Naive B cell (primary cell): ENCODE data around the gene MAOB. TPM values are rescaled to one million over a fixed set of nuclear protein-coding genes. Genes with fewer than 3 reads are reported as not detected.
A peak's percentile ranks its signal among the peaks of the same experiment; 100 is the strongest.

Source experiments
- ATAC-seq, 2 donors: fragments of 150-1000 bp; cut with Tn5 transposase; 2 replicates each; pipeline ENCODE4 v1.10.0; 2021; ENCODE audit warnings: low read depth in 2 of 2, mild to moderate bottlenecking in 2 of 2, moderate library complexity in 2 of 2
- DNase-seq: peaks from one replicate; pipeline ENCODE4 v3.0.0; 2022
- H3K27ac Mint-ChIP-seq, 6 donors: one replicate each; pipeline ENCODE4 v1.8.0; 2020 to 2022; ENCODE audit warnings: mild to moderate bottlenecking in 6 of 6, mixed read lengths in 6 of 6, moderate library complexity in 5 of 6, inconsistent platforms in 2 of 6
- H3K27me3 Mint-ChIP-seq, 3 donors: one replicate each; pipeline ENCODE4 v1.8.0; 2021 to 2022; ENCODE audit warnings: mixed read lengths in 3 of 3, mild to moderate bottlenecking in 1 of 3
- H3K36me3 Mint-ChIP-seq, 2 donors: one replicate each; pipeline ENCODE4 v1.8.0; 2020 to 2022; ENCODE audit warnings: mixed read lengths in 2 of 2, inconsistent platforms in 1 of 2, mild to moderate bottlenecking in 1 of 2
- H3K4me1 Mint-ChIP-seq, 3 donors: one replicate each; pipeline ENCODE4 v1.8.0; 2020 to 2022; ENCODE audit warnings: mixed read lengths in 3 of 3, inconsistent platforms in 1 of 3, mild to moderate bottlenecking in 1 of 3, moderate library complexity in 1 of 3
- H3K4me3 Mint-ChIP-seq, 8 donors: one replicate each; pipeline ENCODE4 v1.8.0; 2020 to 2022; ENCODE audit warnings: mild to moderate bottlenecking in 8 of 8, mixed read lengths in 8 of 8, moderate library complexity in 8 of 8, inconsistent platforms in 2 of 8
- H3K9me3 Mint-ChIP-seq, 7 donors: one replicate each; pipeline ENCODE4 v1.8.0; 2020 to 2022; ENCODE audit warnings: mixed read lengths in 7 of 7, mild to moderate bottlenecking in 5 of 7, inconsistent platforms in 2 of 7, moderate library complexity in 1 of 7
- polyA plus RNA-seq, 6 donors: library from polyadenylated mRNA; unstranded; fragments of 300-500 nt; fragmentation: Illumina TruSeq; gene quantifications; one replicate each; pipeline ENCODE4 v1.2.3, GENCODE V29; 2021; ENCODE audit warnings: low read depth in 6 of 6

MAOB gene
- polyA plus RNA-seq, 6 donors from 2014 or later = not detected

DNA sequence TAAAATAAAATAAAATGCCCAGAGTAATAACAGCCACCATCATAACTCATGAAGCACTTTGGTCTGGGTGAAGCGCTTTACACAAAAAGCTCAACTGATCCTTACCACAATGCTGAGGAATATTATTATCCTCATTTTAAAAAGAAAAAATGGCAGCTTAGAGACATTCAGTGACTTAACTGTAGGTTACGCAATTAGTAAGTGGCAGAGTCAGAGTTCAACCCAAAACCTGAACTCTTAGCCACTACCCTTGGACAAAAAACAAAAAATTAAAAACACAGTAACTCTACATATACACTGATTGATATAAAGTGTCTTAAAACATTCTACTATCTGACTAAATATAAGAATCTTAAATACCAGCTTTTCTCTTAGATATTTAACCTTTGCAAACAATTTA, 34.9 kb downstream of the MAOB start:
- Mint-ChIP-seq H3K4me1 (no peaks in the 10 kb centered on the region), H3K27me3 (peaks cover 0 to 2% (median 0%) of the 10 kb centered on the region in 3 donors), H3K4me3 (no peak overlapping the region), H3K36me3 (no peaks in the 10 kb centered on the region), H3K9me3 (no peaks in the 10 kb centered on the region), H3K27ac (no peak overlapping the region)
- ATAC-seq (no peak), DNase-seq (no peak)

GRCh38 chrX:43846558-43846957, 35.7 kb downstream of the MAOB start:
- DNase-seq = no peak
- no peak for ATAC-seq
- peaks cover 0 to 6% (median 0%) of the 10 kb centered on the region in 3 donors for H3K27me3 Mint-ChIP-seq
- no peaks in the 10 kb centered on the region for H3K4me1 Mint-ChIP-seq
- no peaks in the 10 kb centered on the region for H3K36me3 Mint-ChIP-seq
- no peak overlapping the region for H3K27ac Mint-ChIP-seq
- H3K4me3 Mint-ChIP-seq = no peak overlapping the region
- peaks cover 0 to 3% (median 0%) of the 10 kb centered on the region in 7 donors for H3K9me3 Mint-ChIP-seq

DNA sequence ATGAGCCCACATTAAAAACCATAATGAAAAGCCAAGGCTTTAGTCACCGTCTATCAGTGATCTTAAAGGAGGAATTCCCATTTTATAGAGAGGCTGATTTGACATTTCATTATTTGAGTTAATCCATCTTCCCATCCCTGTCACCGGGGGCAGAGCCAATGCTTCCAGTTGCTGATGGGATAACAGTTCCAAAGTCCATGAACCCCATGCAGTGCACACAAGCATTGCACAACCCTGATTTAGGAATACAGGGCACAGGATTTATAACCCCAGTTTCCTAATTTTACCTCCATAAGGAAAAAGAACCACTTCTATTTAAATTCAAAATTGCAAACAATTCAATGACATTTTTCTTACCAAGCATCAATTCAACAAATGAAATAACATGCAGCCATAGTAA, 36.5 kb downstream of the MAOB start:
- ATAC-seq (no peak), DNase-seq (no peak)
- Mint-ChIP-seq H3K4me3 (no peak overlapping the region), H3K27ac (no peak overlapping the region), H3K27me3 (peaks cover 0 to 9% (median 0%) of the 10 kb centered on the region in 3 donors), H3K9me3 (peaks cover 0 to 3% (median 0%) of the 10 kb centered on the region in 7 donors), H3K36me3 (no peaks in the 10 kb centered on the region), H3K4me1 (no peaks in the 10 kb centered on the region)

DNA sequence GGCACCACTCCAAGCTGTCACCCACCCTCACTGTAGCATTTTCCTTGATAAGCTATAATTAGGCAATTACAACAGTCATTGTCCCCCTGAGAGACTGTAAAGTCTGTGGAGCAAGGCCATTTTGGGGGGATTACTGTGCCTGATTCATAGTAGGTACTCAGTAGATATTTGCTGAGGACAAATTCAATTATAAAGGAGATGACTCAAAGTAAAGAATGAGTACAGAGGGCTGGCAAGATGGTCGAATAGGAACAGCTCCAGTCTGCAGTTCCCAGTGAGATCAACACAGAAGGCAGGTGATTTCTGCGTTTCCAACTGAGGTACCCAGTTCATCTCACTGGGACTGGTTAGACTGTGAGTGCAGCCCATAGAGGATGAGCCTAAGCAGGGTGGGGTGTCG, 42.0 kb downstream of the MAOB start:
- H3K27me3 Mint-ChIP-seq = peaks cover 5 to 30% (median 9%) of the 10 kb centered on the region in 3 donors
- H3K4me3 Mint-ChIP-seq = no peak overlapping the region
- peak overlapping the region in 1 of 6 donors; percentile 34 for H3K27ac Mint-ChIP-seq
- H3K9me3 Mint-ChIP-seq = peaks cover 0 to 3% (median 0%) of the 10 kb centered on the region in 7 donors
- DNase-seq (no peak), ATAC-seq (no peak)
- H3K36me3 Mint-ChIP-seq = no peaks in the 10 kb centered on the region
- no peaks in the 10 kb centered on the region for H3K4me1 Mint-ChIP-seq

DNA sequence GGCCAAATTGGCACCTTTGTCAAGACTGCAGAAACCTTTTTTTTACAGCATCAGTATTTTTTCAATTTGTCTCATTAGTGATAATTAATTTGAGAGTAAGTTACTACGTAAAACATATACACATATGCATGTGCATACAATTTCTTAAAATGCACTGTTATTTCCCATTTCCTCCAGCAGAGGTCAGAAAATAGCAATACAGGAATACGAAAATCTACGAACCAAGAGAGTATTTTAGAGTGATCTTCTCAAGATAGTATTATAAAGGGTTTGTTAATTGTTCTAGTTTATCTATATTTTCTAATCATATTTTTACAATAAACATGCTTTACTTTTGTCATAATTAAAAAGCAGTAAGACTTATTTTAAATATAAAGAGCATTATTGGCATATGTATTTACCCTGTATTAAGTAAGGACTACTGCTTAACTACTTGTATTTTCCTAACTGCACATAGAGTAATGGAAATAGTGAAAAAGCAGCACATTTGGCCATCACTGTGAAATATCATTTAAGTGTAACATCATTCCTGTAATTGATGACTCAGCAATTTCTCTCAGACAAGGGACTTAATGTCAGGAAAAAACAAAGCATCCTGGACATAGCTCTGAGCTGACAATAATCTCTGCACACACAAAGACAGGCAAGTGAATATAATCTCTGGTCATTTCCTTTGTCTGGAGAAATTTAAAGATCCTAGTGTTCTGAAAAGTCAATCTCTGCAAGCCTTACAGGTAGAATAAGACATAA, 45.6 kb downstream of the MAOB start:
- no peak for ATAC-seq
- Mint-ChIP-seq H3K9me3 (no peaks in the 10 kb centered on the region), H3K27ac (no peak overlapping the region), H3K27me3 (peaks cover 5 to 35% (median 9%) of the 10 kb centered on the region in 3 donors), H3K36me3 (no peaks in the 10 kb centered on the region), H3K4me3 (no peak overlapping the region), H3K4me1 (no peaks in the 10 kb centered on the region)
- DNase-seq = peak; percentile 7

GRCh38 chrX:43835559-43835958, 46.7 kb downstream of the MAOB start:
- Mint-ChIP-seq H3K4me1 (no peaks in the 10 kb centered on the region), H3K9me3 (no peaks in the 10 kb centered on the region), H3K36me3 (no peaks in the 10 kb centered on the region), H3K27me3 (peaks cover 5 to 37% (median 9%) of the 10 kb centered on the region in 3 donors), H3K27ac (no peak overlapping the region), H3K4me3 (no peak overlapping the region)
- DNase-seq = no peak
- ATAC-seq = no peak

GRCh38 chrX:43827791-43828190, 54.5 kb downstream of the MAOB start:
- Mint-ChIP-seq H3K27ac (no peak overlapping the region), H3K4me1 (no peaks in the 10 kb centered on the region), H3K27me3 (peaks cover 0 to 31% (median 0%) of the 10 kb centered on the region in 3 donors), H3K36me3 (no peaks in the 10 kb centered on the region), H3K4me3 (no peak overlapping the region), H3K9me3 (no peaks in the 10 kb centered on the region)
- no peak for ATAC-seq
- DNase-seq = no peak

DNA sequence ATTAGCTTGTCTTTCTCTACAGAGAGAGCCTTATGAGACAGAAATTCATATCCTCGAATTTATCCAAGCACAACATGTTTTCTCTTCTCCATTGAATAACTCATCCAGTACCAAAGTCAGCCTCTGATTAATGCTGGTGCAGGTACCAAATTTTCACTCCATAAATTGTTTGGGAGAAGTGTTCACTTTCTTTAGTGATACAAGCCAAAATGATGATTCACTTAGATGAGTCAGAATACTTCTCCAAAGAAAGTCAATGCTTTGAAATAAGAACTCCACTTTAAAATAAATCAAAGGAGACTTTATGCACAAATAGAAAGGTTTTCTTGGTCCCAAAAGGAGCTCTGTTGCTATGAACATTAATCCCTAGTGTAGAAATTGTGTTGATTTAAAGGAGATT, 60.2 kb downstream of the MAOB start:
- ATAC-seq (no peak), DNase-seq (no peak)
- no peaks in the 10 kb centered on the region for H3K36me3 Mint-ChIP-seq

GRCh38 chrX:43817444-43817843, 64.8 kb downstream of the MAOB start:
- peaks cover 0 to 21% (median 8%) of the 10 kb centered on the region in 3 donors for H3K27me3 Mint-ChIP-seq
- peaks cover 0 to 2% (median 0%) of the 10 kb centered on the region in 7 donors for H3K9me3 Mint-ChIP-seq
- H3K4me3 Mint-ChIP-seq = no peak overlapping the region
- DNase-seq (no peak), ATAC-seq (no peak)
- no peaks in the 10 kb centered on the region for H3K36me3 Mint-ChIP-seq
- H3K4me1 Mint-ChIP-seq = no peaks in the 10 kb centered on the region
- no peak overlapping the region for H3K27ac Mint-ChIP-seq

More for the DNA sequence above, 60.2 kb downstream of the MAOB start:
- peaks cover 0 to 19% (median 2%) of the 10 kb centered on the region in 3 donors for H3K27me3 Mint-ChIP-seq
- no peak overlapping the region for H3K27ac Mint-ChIP-seq
- no peaks in the 10 kb centered on the region for H3K9me3 Mint-ChIP-seq
- no peak overlapping the region for H3K4me3 Mint-ChIP-seq
- no peaks in the 10 kb centered on the region for H3K4me1 Mint-ChIP-seq

DNA sequence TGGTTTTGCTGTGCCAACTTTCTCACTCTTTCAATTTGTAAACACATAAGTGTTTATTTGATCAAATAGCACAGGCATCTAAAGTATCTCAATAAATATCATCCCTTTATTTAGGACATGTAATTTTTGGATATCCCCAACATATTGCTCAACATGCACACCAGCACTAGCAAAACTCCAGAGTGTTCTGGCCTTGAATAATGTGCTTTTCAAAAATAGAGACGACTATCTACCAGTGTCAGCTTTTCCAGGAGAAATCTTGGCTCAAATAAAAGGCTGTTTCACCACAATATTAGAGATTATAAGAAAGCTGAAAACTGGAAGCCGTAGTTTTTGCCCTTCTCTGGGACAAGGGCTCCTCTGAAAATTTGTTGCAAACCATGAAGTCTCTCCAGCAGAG, 67.0 kb downstream of the MAOB start:
- Mint-ChIP-seq H3K27me3 (peaks cover 4 to 29% (median 8%) of the 10 kb centered on the region in 3 donors), H3K4me1 (no peaks in the 10 kb centered on the region), H3K4me3 (no peak overlapping the region), H3K9me3 (peaks cover 0 to 2% (median 0%) of the 10 kb centered on the region in 7 donors), H3K27ac (no peak overlapping the region), H3K36me3 (no peaks in the 10 kb centered on the region)
- ATAC-seq = no peak
- no peak for DNase-seq

GRCh38 chrX:43813898-43814297, 68.4 kb downstream of the MAOB start:
- no peaks in the 10 kb centered on the region for H3K4me1 Mint-ChIP-seq
- peaks cover 0 to 2% (median 0%) of the 10 kb centered on the region in 7 donors for H3K9me3 Mint-ChIP-seq
- DNase-seq (no peak), ATAC-seq (no peak)
- H3K27ac Mint-ChIP-seq = peak overlapping the region in 1 of 6 donors; percentile 5
- H3K4me3 Mint-ChIP-seq = no peak overlapping the region
- peaks cover 4 to 29% (median 8%) of the 10 kb centered on the region in 3 donors for H3K27me3 Mint-ChIP-seq
- no peaks in the 10 kb centered on the region for H3K36me3 Mint-ChIP-seq

DNA sequence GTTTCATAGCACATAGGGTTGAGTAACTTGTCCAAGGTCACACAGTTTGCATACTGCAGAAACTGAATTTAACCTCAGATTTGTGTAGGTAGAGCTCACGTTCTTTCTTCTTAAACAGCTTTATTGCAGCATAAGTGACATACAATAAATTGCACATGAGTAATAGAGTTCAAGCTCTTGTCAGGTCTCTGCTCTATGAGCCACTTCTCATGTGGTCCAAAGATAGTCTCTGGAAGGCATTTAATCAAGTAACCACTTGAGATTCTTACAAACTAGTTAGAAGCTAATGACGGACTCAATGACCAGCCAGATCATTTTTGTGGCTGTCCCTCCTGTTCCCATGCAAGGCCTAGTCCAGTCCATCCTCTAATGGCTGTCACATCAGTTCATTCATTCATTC, 68.9 kb downstream of the MAOB start:
- ATAC-seq (no peak), DNase-seq (no peak)
- Mint-ChIP-seq H3K4me3 (peak overlapping the region in 1 of 8 donors; percentile 22), H3K36me3 (no peaks in the 10 kb centered on the region), H3K9me3 (peaks cover 0 to 2% (median 0%) of the 10 kb centered on the region in 7 donors), H3K27me3 (peaks cover 4 to 29% (median 8%) of the 10 kb centered on the region in 3 donors), H3K4me1 (no peaks in the 10 kb centered on the region), H3K27ac (no peak overlapping the region)

DNA sequence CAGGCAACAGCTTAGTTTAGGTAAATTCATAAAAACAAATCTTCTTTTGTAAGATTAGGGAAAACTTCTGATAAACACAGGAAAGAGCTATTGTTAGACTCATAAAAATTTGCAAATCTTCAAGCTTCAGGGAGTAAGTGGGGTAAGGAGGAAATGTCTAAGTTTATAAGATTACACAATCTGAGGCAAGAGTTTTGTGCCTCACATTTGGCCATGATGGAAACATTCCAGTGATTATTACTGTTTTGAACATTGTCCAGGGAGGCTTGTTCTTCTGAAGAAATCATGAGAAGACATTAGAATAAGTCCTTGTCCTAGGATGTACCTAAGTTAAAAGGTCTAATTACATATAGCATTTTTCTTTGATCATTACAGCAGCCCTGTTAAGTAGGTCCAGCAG, 72.8 kb downstream of the MAOB start:
- no peak overlapping the region for H3K27ac Mint-ChIP-seq
- H3K4me1 Mint-ChIP-seq = no peaks in the 10 kb centered on the region
- peaks cover 0 to 2% (median 0%) of the 10 kb centered on the region in 7 donors for H3K9me3 Mint-ChIP-seq
- ATAC-seq = no peak
- H3K36me3 Mint-ChIP-seq = no peaks in the 10 kb centered on the region
- H3K27me3 Mint-ChIP-seq = peaks cover 3 to 38% (median 4%) of the 10 kb centered on the region in 3 donors
- H3K4me3 Mint-ChIP-seq = no peak overlapping the region
- DNase-seq = no peak

- H3K36me3 Mint-ChIP-seq = no peaks in the 10 kb centered on the region
- H3K4me1 Mint-ChIP-seq = no peaks in the 10 kb centered on the region
- ATAC-seq (no peak), DNase-seq (no peak)
- no peak overlapping the region for H3K4me3 Mint-ChIP-seq
- no peak overlapping the region for H3K27ac Mint-ChIP-seq
- H3K9me3 Mint-ChIP-seq = no peaks in the 10 kb centered on the region
- peaks cover 0 to 37% (median 4%) of the 10 kb centered on the region in 3 donors for H3K27me3 Mint-ChIP-seq
Observed at GRCh38 chrX:43808231-43808630, 74.0 kb downstream of the MAOB start.
